HT-29 (cell line): ENCODE results near the gene SYT2. TPM values are rescaled to one million over a fixed set of nuclear protein-coding genes. Genes with fewer than 3 reads are reported as not detected.
"Not testable (repeated sequence)": the region's sequence is repeated elsewhere in the genome, so short reads cannot be mapped to it uniquely, and the experiment has no call there.

ENCODE experiments used
- DNase-seq: peaks from one replicate; pipeline ENCODE4 v3.0.0-alpha.2; 2015; ENCODE audit warnings: low spot score
- total RNA-seq: library from RNA; depleted of rRNA; stranded (reverse); fragments of >200 nt; shearing (Covaris generic); gene quantifications from 2 replicates; pipeline ENCODE4 v1.2.3, GENCODE V29; 2014; rRNA removed

The SYT2 gene
- total RNA-seq, 1 experiment from 2014 or later = 0.10 TPM

DNA sequence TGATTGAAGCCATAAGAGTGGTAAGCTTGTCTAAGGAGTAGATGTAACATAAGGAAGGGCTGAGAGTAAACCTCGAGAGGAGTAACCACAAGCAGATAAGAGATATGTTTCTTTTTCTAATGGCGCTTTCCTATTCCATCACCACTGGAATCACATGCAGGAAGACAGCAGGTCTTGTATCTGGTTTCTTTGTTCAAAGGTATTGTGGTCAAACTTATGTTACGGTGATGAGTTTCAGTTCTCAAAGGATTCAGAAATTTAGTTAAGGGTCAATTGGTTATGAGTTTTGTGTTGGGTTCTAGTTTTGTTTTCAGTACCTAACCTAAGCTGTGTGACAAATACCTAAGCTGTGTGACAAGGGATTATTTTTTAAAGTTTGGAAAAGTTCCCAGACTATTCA, 163.5 kb downstream of the SYT2 start:
- DNase-seq = not testable (repeated sequence)

DNA sequence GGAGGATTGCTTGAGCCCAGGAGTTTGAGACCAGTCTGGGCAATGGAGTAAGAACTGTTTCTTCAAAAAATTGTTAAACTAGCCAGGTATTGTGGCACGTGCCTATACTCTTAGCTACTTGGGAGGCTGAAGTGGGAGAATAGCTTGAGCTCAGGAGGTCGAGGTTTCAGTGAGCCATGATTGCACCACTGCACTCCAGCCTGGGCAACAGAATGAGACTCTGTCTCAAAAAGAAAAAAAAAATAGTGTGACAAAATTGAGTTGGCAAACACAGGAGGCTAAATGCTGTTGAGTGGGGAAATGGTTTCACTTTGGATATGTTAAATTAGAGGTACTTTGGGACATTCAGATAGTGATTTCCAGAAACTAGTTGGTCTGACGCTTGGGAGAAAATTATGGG, 163.9 kb downstream of the SYT2 start:
- DNase-seq = not testable (repeated sequence)

DNA sequence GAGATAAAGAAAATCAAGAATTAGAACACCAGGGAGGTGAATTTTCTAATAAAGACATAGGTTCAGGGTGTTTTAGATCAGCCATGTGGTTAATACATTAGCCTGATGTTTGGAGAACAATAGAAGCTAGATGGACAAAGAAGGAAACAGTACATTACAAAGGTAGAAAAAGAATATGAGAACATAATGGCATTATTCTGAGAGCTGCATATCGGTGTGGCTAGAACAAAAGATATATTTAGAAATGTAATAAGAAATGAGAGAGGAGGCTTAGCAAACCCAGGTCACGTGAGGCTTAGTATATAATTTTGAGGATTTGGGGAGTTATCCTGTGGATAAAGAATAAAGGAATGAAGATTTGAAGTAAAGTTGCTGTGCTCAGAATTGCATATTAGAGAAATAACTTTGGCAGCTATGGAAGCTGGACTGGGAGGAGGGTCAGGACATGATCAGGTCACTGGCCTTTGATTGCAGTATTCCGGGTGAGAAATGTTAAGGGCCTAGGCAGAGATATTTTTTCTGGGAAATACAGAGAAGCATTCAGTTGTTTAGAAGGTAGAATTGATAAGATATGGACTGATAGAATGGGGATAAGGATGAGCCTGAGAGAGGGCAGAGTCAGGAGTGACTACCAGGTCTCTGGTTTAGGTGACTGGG, 164.5 kb downstream of the SYT2 start:
- not testable (repeated sequence) for DNase-seq

DNA sequence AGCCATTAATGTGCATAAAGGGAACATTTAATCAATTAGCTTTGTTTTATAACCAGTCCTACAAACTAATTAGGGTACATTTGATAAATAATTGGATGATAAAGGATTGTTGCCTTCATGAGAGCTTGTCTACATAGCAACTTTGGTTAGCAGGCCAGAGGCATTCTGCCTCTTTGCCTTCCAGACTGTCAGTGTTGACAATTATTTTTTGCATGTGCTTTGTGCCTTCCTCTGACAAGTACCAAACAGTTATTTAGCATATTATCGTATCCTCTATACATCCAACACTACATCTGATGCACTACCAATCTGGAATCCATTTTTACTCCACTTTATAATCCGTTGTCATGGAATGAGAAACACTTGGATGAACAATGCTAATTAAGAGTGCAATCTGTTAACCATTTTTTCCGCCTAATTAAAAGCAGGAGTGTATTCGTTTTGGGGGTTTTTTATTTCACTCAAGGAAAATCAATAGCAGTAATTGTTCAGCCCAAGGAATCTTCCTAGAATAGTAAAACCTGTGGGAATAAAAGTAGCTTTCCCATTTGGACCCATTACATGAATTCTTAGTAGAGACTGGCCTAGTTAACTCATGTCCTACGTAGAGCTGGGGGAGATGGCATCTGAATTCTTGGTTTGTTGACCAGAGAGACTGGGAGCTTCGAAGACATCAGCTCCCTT, 165.3 kb downstream of the SYT2 start:
- not testable (repeated sequence) for DNase-seq

DNA sequence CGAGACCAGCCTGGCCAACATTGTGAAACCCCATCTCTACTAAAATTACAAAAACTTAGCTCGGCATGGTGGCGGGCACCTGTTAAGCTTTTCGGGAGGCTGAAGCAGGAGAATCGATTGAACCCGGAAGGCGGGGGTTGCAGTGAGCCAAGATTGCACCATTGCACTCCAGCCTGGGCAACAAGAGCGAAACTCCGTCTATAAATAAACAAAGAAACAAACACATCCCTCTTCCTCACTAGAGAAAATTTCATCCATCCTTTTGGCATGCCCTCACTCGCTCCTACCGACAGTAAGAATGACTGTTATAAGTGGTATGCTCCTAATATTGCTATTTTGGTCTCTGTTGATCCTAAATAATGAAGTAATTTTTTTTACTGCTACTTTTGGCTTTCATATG, 166.7 kb downstream of the SYT2 start:
- DNase-seq = not testable (repeated sequence)

DNA sequence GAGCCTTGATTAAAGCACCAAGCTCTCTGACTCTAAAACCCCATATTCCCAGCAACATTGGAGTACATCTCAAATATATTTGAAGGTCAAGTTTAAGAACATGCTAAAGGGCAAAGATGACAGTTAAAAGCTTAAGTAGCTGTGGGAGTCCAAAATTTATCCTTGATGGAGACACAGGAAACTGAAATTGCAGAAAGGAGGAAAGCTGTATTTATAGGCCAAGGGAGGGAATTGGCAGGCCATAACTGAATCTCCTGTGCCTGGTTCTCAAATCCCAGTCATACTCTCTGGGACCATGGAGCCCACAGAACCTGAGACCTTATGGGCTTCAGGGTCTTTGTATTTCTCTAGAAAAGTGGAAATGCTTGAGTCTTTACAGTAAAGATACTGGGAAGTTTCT, 167.8 kb downstream of the SYT2 start:
- not testable (repeated sequence) for DNase-seq

DNA sequence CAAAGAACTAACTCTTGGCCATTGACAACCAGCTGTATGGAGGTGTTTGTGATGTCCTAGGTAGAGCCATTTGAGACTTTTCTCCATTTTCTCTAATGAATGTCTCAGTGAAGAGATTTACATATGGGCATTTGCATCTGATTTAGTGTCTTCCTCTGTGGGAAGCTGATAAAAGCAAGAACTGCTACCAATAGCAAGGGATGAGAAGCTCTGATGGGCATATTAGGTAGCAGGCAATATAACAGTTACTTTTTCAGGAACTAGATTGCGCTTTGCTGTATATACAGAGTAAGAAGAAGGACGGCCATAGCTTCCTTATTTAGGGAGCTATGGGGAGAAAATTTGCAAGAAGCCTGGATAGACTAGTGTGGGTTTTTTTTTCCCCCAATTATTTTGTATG, 169.4 kb downstream of the SYT2 start:
- DNase-seq = not testable (repeated sequence)

Other genes with a start within 250 kb of the SYT2 start
- 15.1 and 23.8 TPM in 2 replicates for gene KDM5B, start 98.0 kb upstream of the SYT2 start, total RNA-seq
- gene PCAT6, start 100.5 kb upstream of the SYT2 start, total RNA-seq = not detected in 2 replicates
- 5.9 and 8.2 TPM in 2 replicates for gene RABIF, start 178.7 kb upstream of the SYT2 start, total RNA-seq
- 12.7 and 15.3 TPM in 2 replicates for gene KLHL12, start 216.8 kb upstream of the SYT2 start, total RNA-seq
- gene ADIPOR1, start 247.9 kb upstream of the SYT2 start, total RNA-seq = 105 and 117 TPM in 2 replicates